CD4-positive, alpha-beta T cell treated with Interleukin-12 subunit alpha and Interleukin-12 subunit beta, for 1 hour (primary cell): Measurements from ENCODE around the gene PRKAR2A.
"Not testable (repeated sequence)": the region's sequence is repeated elsewhere in the genome, so short reads cannot be mapped to it uniquely, and the experiment has no call there.

Experiments used
- DNase-seq: peaks from one replicate; pipeline ENCODE4 v3.0.0-alpha.2; 2020

Gene PRKAR2A

DNA sequence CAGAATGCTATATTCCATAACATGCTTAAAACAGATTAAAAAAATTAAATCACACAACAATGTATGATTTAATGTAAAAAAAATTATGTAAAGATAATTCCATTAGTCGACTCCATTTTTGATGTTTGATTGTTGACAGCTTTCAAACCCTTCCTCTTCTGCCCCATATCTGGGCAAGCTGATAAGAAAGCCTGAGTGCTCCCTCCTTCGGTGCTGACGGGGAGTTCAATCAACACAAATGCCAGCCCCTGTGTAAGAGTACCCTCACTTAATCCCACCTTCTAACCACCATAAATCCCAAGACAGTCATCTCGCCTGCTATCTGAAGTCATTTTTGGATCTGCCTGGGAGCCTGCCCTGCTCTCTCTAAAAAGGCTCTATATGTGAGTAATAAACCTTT, 70.8 kb downstream of the PRKAR2A start:
- DNase-seq: no peak

DNA sequence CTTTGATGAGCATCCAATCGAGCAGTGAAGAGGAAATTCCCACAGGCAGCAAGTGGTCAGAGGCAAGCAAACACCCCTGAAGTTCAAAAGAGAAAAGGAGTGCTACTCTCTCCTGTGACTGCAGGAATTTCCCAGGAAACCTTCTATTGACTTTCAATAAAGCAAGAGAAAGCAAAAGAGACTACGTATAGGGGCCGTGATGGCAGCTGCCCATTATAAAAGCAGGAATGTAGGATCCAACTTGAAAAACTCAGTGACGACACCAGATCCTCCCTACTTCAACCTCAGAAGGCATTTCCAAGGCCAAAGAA, 77.5 kb downstream of the PRKAR2A start:
- no peak for DNase-seq

DNA sequence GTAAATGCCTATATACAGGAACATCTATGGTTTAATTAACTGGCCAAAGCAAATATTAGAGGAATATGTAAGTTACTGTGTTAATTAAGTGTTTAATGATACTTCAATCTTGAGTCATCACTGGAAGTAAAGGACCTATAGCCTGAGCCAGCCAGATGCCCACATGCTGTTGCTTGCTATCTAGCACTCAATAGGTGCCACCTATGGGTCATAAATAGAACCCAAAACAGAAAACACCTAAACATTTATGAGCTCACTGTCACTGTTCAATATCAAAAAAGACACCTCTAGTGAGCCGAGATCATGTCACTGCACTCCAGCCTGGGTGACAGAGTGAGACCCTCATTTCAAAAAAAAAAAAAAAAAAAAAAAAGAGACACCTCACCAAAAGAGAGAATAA, 82.3 kb downstream of the PRKAR2A start:
- peak; percentile 12 for DNase-seq

DNA sequence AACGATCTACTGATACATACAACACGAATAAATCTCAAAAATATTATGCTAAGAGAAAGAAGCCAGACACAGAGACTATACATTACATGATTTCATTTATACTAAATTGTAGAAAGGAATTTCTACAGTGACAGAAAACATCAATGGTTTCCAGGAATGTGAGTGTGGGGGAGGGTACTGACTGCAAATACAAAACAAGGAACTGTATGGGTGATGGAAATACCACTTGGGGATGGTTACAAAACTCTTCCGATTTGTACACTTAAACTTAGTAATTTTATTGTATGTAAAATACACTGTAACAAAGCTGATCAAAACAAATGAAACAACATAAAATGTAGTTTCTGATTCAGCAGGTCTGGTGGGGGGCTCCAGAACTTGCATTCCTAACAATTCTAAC, 84.9 kb downstream of the PRKAR2A start:
- no peak for DNase-seq

GRCh38 chr3:48759991-48760540, 87.6 kb downstream of the PRKAR2A start:
- DNase-seq: not testable (repeated sequence)

DNA sequence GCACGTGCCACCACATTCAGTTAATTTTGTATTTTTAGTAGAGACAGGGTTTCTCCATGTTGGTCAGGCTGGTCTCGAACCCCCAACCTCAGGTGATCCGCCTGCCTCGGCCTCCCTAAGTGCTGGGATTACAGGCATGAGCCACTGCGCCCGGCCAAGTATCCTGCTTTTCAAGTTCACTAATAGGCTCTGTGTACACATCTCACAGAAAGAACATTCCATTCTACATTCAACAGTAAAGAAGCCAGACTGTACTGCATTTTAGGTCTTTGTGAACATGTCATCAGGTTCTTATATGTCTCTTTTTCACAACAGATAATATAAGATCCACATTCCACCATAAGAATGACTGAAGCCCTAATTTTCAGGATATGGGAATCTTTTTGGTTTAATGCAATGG, 88.1 kb downstream of the PRKAR2A start:
- DNase-seq: not testable (repeated sequence)

GRCh38 chr3:48759071-48759470, 88.6 kb downstream of the PRKAR2A start:
- DNase-seq: no peak

GRCh38 chr3:48756640-48757039, 91.0 kb downstream of the PRKAR2A start:
- DNase-seq: no peak

DNA sequence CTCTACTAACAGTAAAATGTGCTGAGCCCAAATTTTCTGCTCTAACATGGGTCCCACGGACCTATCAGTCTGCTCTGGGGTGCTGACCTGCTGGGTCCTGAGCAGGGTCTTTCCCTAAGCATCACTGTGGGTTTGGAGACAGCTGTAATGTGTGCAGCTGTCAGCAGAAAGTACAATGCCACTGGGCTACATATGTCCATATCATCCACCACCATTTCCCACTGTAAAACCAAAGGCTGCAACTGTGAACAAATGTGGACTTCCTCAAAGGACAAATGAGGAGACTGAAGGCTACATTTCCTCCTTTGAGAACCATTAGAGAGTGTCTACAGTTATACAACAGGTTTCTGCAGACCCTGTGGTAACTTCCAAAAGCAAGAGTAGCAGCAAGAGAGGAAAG, 96.8 kb downstream of the PRKAR2A start:
- DNase-seq: no peak

DNA sequence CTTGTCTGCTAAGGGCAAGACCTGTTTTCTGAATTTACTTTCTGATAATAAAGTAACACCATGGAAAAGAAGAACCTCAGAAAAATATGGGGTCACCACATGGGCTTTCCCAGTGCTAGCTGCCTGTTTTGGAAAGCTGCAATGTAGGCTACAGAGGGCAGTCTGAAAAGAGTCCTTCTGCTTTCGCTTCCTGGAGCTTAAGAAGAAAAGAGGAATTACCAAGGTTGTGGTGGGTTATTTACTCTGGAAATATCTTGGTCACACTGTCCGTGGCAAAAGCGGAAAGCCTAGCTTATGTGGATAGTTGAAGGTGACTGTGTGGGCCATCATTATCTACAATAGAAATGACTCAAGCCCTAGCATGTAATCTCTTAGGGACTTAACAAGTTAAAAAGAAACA, 98.9 kb downstream of the PRKAR2A start:
- DNase-seq: peak; percentile 9

DNA sequence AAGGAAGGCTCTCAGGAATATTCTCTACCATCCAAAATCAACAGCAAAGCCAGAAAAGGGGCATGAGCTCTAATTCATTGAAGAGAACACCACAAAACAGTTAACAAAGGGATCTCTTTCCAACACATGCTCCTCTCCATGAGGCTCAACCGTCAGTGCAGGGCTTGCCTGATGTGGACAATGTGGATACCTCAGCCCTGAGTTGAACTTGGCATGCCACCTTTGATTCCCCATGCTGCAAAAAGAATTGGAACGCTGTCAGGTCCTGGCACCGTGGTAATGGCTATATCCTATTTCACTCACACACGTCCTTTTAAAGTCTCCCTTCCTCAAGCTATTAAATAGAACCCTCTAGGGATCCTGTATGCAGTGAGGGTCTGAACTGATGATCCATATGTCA, 100.0 kb downstream of the PRKAR2A start:
- DNase-seq: no peak

DNA sequence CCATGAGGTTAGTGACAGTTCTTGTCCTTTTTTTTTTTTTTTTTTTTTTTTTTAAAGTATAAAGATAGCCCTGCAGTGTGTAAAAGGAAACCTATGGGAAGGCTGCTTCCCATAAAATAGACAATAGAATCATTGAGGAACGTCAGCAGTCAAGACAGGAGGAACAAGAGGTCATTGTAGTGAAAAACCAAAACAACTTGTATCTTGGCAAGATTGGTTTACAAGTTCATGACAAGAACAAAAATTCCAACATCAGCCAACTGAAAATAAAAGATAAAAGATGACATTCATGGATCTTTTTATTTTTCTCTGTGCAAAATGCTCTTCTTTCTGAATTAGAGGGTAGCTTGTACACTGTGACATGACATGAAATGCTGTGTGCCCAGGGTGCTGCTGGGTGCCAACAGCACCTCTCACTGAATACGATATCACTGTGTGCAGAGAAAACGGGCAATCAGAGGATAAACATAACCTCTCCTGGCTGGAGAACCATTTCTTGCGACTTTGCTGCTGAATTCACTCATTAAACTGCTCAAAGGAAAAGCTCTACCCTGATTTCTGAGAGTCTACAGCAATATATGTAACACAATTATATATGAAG, 100.6 kb downstream of the PRKAR2A start:
- DNase-seq: no peak

DNA sequence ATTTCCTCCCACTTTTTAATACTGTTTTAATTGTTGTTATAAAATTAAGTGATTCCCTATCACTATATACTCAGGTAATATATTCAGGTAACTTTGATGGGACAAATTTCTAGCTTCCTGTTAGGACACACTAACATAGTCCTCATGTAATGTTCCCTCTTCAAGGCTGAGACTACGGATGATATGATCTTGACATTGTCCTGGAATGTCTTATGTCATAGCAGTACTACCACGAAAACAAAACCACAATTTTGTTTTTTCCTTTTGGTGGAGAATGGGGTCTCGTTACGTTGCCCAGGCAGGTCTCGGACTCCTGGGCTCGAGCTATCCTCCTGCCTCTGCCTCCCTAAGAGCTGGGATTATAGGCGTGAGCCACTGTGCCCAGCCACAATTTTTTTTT, 103.9 kb downstream of the PRKAR2A start:
- DNase-seq: no peak

DNA sequence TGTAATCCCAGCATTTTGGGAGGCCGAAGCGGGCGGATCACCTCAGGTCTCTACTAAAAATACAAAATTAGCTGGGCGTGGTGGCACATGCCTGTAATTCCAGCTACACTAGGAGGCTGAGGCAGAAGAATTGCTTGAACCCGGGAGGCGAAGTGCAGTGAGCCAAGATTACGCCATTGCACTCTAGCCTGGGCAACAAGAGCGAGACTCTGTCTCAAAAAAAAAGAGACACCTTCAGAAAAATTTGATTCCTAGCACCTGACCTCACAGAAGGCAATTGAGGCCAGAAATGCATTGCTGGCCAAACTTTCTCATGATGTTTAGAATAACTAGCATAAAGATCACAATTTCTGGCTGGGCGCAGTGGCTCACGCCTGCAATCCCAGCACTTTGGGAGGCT, 106.4 kb downstream of the PRKAR2A start:
- DNase-seq: not testable (repeated sequence)

DNA sequence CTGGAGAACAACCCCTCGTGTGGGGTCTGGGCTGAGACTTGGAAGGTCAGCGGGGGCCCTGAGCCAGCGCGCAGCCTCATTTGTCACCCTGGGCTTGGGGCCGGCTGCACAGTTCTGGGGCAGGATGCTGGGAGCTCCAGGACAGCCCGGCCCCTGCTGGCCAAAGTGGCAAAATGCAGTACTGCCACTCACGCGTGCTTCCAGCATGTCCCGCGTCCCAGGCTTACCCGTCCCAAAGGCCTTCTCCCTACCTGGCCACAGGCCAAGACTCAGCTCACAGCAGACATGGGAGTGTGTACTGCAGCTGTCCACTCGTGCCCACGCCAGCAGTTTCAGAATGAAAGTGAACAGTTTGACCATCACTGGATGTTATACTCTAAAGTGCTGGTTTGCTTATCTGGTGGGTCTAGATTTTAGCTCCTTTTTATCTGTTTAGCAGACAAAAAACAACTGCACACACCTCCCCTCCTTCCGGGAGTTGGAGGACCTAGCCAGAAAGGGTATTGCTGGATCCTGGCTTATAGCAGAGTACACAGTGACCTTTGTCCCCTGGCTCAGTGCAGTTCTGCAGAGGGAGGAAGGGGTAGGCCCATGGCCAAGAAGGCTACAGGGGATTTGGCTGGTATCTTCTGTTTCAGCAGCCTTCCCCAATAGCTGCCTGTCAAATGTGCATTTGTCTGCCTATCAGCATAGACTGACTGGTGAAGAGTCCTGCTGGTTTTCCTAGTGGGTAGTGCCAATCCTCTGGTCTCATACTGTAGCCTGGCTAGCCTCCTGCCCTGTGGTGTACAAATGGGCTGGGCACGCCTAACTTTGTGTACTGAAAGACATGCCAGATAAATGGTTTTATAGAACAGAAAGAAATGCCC, 107.5 kb downstream of the PRKAR2A start:
- peak; percentile 46 for DNase-seq

DNA sequence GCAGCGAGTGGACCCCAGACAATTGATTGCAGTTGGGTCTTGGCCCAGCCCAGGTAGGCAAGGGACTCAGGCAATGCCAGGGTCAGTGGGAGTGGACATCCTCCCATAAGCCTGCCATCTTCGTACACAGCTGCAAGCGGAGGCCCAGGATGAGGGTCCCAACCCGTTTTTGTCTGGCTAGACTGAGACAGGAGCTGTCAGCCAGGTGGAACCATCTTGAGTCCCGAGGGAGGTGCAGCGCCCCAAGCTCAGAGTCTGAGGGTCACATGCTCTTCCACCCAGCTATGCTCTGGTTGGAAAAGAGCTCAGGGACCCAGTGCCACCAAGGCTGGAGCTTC, 108.1 kb downstream of the PRKAR2A start:
- DNase-seq: no peak

GRCh38 chr3:48738926-48739616, 108.6 kb downstream of the PRKAR2A start:
- DNase-seq: no peak

DNA sequence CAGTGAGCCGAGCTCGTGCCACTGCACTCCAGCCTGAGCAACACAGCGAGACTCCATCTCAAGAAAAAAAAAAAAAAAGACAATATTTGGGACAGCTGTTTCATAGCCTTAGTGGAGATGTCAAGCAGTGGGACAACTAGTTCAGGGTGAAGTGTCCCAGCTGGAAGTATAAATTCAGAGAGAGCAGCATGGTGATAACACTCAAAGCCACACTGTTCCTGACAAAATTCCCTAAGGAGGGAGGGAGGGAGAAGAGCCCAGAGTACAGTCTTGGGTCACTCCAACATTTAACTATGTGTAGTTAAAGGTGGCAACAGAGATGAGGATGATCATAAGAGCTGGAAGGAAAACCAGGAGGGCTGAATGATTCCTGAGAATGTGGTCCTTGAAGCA, 109.5 kb downstream of the PRKAR2A start:
- no peak for DNase-seq

DNA sequence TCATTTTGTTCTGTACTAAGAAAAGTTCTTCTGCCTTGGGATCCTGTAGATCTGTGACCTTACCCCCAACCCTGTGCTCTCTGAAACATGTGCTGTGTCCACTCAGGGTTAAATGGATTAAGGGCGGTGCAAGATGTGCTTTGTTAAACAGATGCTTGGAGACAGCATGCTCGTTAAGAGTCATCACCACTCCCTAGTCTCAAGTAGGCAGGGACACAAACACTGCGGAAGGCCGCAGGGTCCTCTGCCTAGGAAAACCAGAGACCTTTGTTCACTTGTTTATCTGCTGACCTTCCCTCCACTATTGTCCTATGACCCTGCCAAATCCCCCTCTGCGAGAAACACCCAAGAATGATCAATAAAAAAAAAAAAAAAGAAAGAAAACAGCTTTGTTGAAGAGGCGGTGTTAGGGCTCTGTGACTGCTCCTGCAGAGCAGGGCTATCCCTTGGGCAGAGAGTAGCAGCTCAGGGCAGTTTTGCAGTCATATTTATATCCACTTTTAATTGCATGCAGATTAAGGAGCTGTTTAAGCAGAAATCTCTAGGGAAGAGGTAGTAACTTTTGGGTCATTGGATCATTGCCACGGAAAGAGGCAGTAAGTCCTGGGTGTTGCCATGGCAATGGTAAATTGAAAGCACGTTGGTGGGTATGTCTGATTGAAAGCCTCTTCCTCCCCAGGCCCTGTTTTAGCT, 112.5 kb downstream of the PRKAR2A start:
- DNase-seq: not testable (repeated sequence)

GRCh38 chr3:48734541-48734940, 113.1 kb downstream of the PRKAR2A start:
- DNase-seq: not testable (repeated sequence)

GRCh38 chr3:48733752-48734518, 113.7 kb downstream of the PRKAR2A start:
- not testable (repeated sequence) for DNase-seq

DNA sequence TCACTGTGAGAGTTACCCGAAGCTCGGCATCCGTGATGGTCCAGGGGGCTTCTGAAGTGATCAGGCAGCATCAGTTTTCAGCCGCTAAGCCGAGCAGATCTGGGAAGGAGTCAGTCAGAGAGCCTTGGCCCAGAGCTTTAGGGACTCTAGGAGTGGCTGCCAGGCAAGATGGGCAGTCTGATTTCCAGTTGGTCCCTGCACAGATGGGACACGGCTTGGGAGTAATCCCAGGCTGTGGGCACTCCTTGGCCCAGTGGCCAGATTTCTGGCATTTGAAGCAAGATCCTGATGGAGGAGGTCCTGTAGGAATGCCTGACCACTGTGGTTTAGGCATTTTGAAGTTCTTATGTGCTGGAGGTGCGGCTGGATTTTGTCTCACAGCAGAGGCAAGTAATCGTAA, 120.2 kb downstream of the PRKAR2A start:
- no peak for DNase-seq
